Measurements from ENCODE around the gene SCN4A.
"Not testable (repeated sequence)": the region's sequence is repeated elsewhere in the genome, so short reads cannot be mapped to it uniquely, and the experiment has no call there.

SCN4A gene

DNA sequence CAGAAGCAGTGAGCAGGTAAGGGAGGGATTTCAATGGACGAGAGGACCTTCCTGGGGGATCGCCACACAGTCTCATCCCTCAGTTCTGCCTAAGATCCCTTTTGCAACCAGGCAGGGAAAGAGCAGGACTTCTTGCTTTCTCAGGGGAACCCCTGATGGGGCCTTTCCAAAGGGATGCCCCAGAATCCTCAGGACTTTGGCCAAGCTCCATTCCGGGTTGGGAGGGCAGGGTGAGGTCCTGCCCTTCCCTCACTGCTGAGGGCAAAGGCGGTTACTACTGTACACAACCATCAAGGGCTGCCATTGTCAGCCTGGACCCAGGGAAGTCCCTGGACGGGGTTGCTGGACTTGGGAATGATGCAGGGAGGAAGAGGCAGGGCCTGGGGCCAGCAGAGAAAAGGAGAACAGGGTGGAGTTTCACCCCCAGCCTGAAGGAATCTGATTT lies 35.1 kb upstream of the SCN4A start:
- Histone ChIP-seq H3K36me3 (ENCODE audit: insufficient read depth, low read length) (peaks cover 34% of the 10 kb centered on the region), H3K9ac (ENCODE audit: low read depth, low read length) (no peak overlapping the region), H3K27ac (ENCODE audit: low read length) (no peak overlapping the region), H3K4me1 (ENCODE audit: insufficient read depth, low read length) (no peaks in the 10 kb centered on the region), H3K4me3 (ENCODE audit: low read depth in 1 of 2, low read length in 2 of 2) (no peak overlapping the region), H4K20me1 (ENCODE audit: insufficient read depth, low read length) (peaks cover 12% of the 10 kb centered on the region; the same call in 1 of the 2 replicates), H3K4me2 (ENCODE audit: insufficient read depth, low read length) (no peak overlapping the region), H2AFZ (ENCODE audit: low read depth, low read length) (no peak overlapping the region), H3K27me3 (ENCODE audit: insufficient read depth, low read length, poor library complexity) (no peaks in the 10 kb centered on the region), H3K79me2 (ENCODE audit: insufficient read depth, low read length) (peaks cover 30% of the 10 kb centered on the region), H3K9me3 (ENCODE audit: insufficient read depth, low read length, severe bottlenecking) (no peaks in the 10 kb centered on the region)
- TF ChIP-seq, protein P1, sequence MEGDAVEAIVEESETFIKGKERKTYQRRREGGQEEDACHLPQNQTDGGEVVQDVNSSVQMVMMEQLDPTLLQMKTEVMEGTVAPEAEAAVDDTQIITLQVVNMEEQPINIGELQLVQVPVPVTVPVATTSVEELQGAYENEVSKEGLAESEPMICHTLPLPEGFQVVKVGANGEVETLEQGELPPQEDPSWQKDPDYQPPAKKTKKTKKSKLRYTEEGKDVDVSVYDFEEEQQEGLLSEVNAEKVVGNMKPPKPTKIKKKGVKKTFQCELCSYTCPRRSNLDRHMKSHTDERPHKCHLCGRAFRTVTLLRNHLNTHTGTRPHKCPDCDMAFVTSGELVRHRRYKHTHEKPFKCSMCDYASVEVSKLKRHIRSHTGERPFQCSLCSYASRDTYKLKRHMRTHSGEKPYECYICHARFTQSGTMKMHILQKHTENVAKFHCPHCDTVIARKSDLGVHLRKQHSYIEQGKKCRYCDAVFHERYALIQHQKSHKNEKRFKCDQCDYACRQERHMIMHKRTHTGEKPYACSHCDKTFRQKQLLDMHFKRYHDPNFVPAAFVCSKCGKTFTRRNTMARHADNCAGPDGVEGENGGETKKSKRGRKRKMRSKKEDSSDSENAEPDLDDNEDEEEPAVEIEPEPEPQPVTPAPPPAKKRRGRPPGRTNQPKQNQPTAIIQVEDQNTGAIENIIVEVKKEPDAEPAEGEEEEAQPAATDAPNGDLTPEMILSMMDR (IDR thresholded peaks at IDR 0.05; ENCODE audit: borderline replicate concordance, extremely low read depth, low read length, poor library complexity, severe bottlenecking) = no peak
- TF ChIP-seq EZH2 (IDR thresholded peaks at IDR 0.05; ENCODE audit: borderline replicate concordance, low read depth, low read length, severe bottlenecking) = no peak
- DNase-seq (no peak), ATAC-seq (ENCODE audit: insufficient read depth, low read depth) (no peak)

DNA sequence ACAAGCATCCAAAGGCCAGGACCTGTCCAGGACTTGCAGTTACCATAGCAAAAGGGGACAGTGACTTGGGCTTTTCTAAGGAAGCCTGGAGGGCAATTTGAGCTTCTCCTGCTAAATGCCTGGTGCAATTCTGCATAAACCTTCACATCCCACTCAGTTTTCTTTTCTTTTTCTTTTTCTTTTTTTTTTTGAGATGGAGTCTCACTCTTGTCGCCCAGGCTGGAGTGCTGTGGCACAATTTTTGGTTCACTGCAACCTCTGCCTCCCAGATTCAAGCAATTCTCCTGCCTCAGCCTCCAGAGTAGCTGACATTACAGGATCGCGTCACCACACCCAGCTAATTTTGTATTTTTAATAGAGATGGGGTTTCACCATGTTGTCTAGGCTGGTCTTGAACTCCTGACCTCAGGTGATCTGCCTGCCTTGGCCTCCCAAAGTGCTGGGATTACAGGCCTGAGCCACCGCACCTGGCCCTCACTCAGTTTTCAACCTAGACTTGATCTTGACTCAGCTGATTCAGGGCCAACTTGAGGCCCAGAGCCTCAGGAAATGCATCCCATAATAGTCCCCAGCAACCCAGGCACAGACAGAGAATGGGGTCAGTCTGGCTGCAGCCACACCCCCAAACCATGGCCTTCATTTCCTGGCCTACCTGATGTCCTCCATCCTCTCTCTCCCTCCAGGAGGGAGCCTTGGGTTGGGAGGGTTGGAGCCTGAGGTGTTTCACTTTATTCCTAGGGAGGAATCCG lies 34.5 kb upstream of the SCN4A start:
- H3K27ac ChIP-seq (ENCODE audit: low read length) = 0 out of 2 replicates have a peak overlapping the region, but pooled peaks have one; percentile 26
- H3K36me3 ChIP-seq (ENCODE audit: insufficient read depth, low read length) = peaks cover 39% of the 10 kb centered on the region
- H3K9ac ChIP-seq (ENCODE audit: low read depth, low read length); H3K4me1 ChIP-seq (ENCODE audit: insufficient read depth, low read length); H3K4me2 ChIP-seq (ENCODE audit: insufficient read depth, low read length); DNase-seq; ATAC-seq (ENCODE audit: insufficient read depth, low read depth); H3K4me3 ChIP-seq (ENCODE audit: low read depth in 1 of 2, low read length in 2 of 2); H2AFZ ChIP-seq (ENCODE audit: low read depth, low read length); H3K9me3 ChIP-seq (ENCODE audit: insufficient read depth, low read length, severe bottlenecking); H3K27me3 ChIP-seq (ENCODE audit: insufficient read depth, low read length, poor library complexity): not testable (repeated sequence)
- H3K79me2 ChIP-seq (ENCODE audit: insufficient read depth, low read length) = peaks cover 24% of the 10 kb centered on the region
- peaks cover 12% of the 10 kb centered on the region; the same call in 1 of the 2 replicates for H4K20me1 ChIP-seq (ENCODE audit: insufficient read depth, low read length)

DNA sequence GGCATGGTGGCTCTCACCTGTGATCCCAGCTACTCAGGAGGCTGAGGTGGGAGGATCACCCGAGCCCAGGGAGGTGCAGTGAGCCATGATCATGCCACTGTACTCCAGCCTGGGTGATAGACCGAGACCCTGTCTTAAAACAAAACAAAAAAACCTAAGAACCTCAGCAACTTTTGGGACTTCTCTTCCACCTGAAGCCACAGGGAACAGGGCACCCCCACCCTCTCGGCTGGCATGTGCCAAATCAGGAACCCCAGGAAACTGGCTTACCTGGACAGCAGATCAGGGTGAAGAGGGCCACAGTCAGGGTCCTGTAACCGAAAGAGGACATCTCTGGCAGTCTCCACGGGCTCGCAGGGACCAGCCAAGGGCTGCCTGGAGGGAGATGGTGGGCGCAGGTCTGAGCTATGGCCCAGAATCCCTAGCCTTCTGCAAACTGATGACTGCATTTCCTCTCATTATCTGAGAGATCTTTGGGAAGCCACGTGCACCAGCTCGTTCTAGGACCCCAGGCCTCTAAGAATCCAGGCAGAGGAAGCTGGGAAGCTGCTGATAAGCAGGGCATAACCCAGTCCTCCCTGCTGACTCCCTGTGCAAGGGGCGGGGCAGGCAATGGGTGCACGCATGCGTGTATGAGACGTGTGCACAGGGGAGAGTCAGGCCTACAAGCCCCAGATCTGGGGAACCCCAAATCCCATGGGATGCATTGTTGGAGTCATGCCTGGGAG lies 33.8 kb upstream of the SCN4A start:
- Histone ChIP-seq H3K4me1 (ENCODE audit: insufficient read depth, low read length) (no peaks in the 10 kb centered on the region), H3K9me3 (ENCODE audit: insufficient read depth, low read length, severe bottlenecking) (no peaks in the 10 kb centered on the region)
- no peak for DNase-seq

More for the DNA sequence above, 33.8 kb upstream of the SCN4A start:
- Histone ChIP-seq H3K79me2 (ENCODE audit: insufficient read depth, low read length) (peaks cover 18% of the 10 kb centered on the region), H3K4me2 (ENCODE audit: insufficient read depth, low read length) (no peak overlapping the region), H3K9ac (ENCODE audit: low read depth, low read length) (no peak overlapping the region), H3K4me3 (ENCODE audit: low read depth in 1 of 2, low read length in 2 of 2) (no peak overlapping the region), H4K20me1 (ENCODE audit: insufficient read depth, low read length) (peaks cover 12% of the 10 kb centered on the region; the same call in 1 of the 2 replicates), H3K27me3 (ENCODE audit: insufficient read depth, low read length, poor library complexity) (no peaks in the 10 kb centered on the region), H2AFZ (ENCODE audit: low read depth, low read length) (no peak overlapping the region), H3K27ac (ENCODE audit: low read length) (0 out of 2 replicates have a peak overlapping the region, but pooled peaks have one; percentile 26), H3K36me3 (ENCODE audit: insufficient read depth, low read length) (peaks cover 40% of the 10 kb centered on the region)
- TF ChIP-seq, protein P1 (IDR thresholded peaks at IDR 0.05; ENCODE audit: borderline replicate concordance, extremely low read depth, low read length, poor library complexity, severe bottlenecking) = no peak
- no peak for TF ChIP-seq EZH2 (IDR thresholded peaks at IDR 0.05; ENCODE audit: borderline replicate concordance, low read depth, low read length, severe bottlenecking)
- no peak for ATAC-seq (ENCODE audit: insufficient read depth, low read depth)

Data from DND-41 (cell line).